Endothelial cell of umbilical vein (primary cell): Measurements from ENCODE around the gene CCDC106.

Experiments used
- CTCF ChIP-seq, 2 donors: IDR thresholded peaks; 1 replicate in 1 of 2; 2 replicates in 1 of 2; pipeline ENCODE4 v1.5.1; 2011; ENCODE audit warnings: low read length in 2 of 2, mild to moderate bottlenecking in 2 of 2, moderate library complexity in 2 of 2, control low read depth in 1 of 2, inconsistent platforms in 1 of 2, low read depth in 1 of 2; ENCODE audit not compliant: insufficient read depth in 1 of 2; ENCODE audit errors: extremely low read depth in 1 of 2
- EZH2 ChIP-seq: IDR thresholded peaks from 2 replicates; pipeline ENCODE4 v1.6.1; 2012; ENCODE audit warnings: borderline replicate concordance, low read depth, mild to moderate bottlenecking, moderate library complexity, low read length, inconsistent platforms; ENCODE audit not compliant: severe bottlenecking
- POLR2A ChIP-seq: IDR thresholded peaks from 2 replicates; pipeline ENCODE4 v1.6.1; 2012; ENCODE audit warnings: low read depth, mild to moderate bottlenecking, control low read depth, low read length
- POLR2AphosphoS5 ChIP-seq: IDR thresholded peaks from 2 replicates; pipeline ENCODE4 v1.6.1; 2012; ENCODE audit warnings: low read depth, mild to moderate bottlenecking, control low read depth, low read length, moderate library complexity; ENCODE audit not compliant: insufficient read depth

- TF ChIP-seq POLR2A (no peak), CTCF (IDR thresholded peaks at IDR 0.05; ENCODE audit: extremely low read depth in 1 of 2, insufficient read depth in 1 of 2, low read depth in 1 of 2, low read length in 2 of 2) (no peak), EZH2 (no peak), POLR2AphosphoS5 (no peak)
Observed at GRCh38 chr19:55663846-55664536, 16.0 kb downstream of the CCDC106 start.
